Measurements from ENCODE around the gene ETS2.
A peak's percentile ranks its signal among the peaks of the same experiment; 100 is the strongest.

ETS2 gene

DNA sequence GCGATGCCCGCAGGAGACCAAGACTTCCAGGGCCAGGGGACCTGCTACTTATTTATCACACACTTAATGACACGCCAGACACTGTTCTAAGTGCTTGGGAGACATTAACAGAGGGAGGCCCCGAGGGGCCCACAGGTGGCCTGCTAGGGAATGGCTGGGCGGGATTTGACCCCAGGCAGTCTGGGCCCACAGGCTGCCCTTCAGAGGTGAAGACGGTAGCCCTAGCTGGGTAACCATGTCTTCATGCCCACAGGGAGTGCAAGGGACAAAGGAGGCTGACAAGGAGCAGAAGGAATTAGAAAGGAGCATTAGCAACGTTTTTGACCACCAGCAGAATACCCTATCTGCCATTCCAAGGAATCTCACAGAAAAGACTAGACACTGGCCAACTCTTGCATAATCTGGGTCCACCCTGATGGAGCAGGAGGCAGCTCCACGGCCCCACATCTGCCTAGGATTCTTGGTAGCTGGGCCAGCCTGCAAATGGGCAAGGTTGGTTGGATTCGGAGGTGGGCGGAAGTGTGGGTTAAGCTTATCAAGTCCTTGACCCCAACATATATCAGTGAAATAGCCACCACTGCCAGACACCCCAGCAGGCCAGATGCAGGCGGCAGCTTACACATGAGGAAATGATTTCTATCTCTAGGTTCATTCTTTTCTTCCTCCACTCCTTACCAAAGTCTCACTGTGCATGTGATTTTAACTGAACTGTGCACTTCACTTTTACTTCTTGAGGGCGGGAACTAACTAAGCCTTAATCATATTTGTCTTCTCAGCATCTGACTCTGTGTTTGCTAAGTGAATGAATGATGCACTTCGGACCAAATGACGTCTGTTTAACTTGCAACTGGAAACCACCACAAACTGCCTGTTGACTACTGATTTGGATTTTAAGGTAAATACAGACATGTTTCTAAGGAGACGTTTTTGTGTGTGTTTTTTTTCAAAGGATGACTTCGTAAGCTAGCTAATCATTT is 3.4 kb upstream of the ETS2 start:
- no peak for DNase-seq

DNA sequence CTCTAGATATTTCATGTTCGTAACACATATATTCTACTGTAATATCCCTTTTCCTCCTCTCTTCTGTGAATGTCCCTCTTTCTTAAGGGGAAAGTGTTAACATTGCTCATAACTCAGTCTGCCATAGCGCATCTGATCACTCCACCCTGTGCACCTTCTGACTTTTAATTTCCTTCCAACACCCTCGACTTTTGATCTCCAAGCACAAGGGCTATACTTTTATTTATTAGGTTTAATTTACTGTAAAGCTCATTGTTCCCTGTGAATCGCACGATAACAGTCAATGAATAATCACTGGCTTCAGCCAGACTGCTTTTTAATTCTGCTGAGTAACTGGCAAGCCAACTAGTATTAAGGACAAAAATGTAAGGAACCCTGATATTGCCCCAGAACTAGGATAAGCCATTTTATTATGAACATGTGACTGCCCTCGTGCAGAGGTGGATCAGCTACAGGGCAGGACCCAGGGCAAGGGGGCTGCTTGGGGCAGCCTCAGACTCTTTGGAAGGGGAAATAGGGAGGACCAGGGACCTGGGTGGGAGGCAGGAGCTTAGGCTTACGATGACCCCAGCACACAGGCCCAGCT is 2.6 kb upstream of the ETS2 start:
- DNase-seq, result no peak

DNA sequence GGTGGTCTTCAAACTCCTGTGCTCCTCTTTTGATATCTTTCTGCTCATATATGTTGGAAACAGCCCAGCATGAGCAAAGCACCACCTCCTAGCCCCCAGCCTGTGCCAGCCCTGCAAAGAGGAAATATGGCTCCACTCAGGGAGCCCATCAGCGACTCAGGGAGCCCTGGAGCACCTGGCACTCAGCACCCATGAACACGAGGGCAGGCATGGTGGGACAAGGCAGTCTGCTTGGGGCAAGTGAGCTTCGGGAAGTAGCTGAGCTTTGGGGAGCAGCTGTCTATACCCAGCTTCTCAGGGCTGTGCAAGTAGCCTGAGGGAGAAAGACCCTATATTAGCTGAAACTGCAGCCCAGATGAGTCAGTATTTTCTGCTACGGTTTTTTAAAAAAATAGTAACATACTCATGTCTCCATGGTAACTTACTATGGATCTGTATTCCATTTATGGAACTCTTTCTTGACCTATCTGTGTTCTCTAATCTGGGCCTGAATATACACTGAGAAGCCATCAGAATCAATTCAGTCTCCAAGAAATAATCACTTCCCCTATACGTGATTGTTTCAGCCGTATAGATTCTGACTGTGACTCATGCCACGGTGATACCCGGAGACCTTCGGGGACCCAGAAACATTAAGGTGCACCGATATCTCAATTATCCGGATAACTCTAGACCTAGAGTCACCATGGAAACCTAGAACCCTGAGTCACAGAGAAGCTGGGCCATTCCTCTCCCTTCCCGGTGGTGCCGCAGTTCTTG is 1.5 kb upstream of the ETS2 start:
- DNase-seq, result no peak

DNA sequence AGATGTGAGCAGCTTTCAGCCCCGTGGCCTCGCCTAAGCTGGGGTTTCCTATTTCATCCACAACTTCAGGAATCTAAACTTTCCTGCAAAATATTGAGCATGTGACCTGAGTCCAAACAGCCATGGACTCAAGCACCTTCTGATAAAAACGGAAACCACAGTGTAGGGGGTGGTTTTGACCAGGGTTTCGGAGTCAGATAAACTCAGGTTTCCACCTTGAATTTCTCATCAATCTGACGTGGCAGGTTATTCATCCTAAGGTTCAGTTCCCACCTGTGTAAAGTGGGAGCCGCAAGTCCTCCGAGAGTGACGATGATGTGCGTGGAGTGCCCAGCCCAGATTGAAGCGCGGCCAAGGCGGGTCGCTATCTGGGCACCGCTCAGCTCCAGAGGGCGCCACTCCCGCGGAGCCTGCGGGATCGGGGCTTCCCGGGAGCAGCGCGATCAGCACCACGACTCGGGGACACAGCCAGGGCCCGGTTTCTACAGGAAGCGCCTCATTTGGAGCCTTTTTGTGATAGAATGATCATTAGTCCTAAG is 871 bp upstream of the ETS2 start:
- peak; percentile 20 for DNase-seq

DNA sequence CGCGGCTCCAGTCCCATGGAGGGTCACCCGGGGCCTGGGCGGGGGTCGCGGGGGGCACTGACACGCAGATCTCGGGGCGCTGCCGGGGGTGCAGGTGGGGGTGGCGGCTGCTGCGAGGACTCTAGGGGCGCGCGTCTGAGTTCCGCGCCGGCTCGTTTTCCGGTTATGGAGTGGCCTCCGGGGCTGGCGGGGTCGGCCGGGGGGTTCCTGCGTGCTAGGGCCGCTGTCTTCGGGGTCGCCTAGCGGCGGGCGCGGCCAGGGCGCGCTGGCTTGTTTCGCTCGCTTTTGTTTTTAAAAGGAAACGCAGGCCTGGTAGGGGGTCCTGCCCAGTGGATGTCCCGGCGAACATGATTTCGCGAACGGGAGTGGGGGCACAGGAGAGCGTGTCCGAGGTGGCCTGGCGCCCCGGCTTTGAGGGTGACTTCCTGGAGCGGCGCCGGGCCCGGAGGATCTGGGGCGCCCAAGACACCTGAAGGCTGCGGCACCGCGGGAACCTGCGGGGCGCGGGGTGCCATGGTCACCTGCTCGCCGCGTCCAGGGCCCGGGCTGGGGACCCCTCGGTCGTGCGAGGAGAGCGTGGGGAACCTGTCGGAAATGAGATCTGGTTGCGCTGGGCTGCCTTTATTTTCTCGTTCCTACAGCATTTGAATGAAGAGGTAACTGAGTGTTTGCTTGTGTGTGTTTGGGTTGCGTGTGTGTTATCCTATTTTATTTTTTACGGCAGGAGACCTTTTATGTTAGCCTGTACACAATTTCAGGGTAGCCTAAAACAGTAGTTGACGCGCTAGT is 618 bp downstream of the ETS2 start:
- DNase-seq, result peak; percentile 41

DNA sequence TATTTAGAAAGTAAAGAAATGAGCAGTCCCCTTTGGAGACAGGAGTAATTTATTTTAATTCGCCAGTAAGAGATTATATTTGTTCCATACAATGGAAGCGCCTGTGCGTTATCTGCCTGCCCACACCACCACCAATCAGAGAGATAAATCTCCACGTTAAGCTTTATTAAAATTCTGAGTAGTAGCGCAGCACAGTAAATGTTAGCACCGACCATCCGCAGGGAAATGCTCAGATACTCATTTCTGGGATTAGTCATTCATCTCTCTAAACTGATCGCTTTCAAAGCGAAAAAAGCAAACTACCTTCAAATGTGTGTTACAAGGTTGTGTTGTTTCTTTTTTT is 1.2 kb downstream of the ETS2 start:
- no peak for DNase-seq

DNA sequence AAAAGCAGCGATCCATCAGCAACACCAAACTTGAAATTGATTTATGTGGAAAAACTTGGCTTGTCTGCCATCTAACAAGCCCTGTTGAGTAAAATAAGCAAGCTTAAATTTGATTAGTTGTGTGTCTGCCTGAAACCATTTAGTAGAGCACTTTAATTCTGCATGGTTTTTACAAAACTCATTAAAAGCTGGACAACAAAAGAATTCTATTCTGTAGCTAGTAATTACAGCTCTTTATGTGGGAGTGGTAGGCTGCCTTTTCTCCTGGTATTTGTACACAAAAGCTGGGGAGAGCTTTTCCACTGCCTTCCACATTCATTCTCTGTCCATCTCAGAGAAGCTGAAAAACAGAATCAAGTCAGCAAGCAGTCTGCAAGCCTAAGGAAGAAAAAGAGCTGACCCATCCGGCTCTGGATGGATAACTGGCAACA is 1.7 kb downstream of the ETS2 start:
- no peak for DNase-seq

DNA sequence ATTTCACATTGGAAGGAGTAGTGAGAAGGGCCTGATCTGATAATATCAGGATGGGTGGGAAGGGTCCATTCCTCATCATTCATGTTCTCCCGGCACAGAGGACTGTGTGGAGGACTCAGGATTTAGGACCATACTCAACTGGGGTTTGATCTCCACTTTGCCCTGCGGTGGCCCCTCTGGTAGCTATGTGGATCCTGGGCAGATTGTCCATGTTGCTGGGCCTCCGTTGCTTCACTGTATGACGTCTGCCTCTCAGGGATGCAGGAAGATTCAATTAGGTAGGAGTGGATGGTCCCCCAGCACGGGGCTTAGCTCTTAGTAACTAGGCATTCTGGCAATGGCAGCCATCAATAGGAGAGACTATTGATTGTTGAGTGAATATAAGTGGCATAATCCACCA is 2.3 kb downstream of the ETS2 start:
- DNase-seq, result no peak

DNA sequence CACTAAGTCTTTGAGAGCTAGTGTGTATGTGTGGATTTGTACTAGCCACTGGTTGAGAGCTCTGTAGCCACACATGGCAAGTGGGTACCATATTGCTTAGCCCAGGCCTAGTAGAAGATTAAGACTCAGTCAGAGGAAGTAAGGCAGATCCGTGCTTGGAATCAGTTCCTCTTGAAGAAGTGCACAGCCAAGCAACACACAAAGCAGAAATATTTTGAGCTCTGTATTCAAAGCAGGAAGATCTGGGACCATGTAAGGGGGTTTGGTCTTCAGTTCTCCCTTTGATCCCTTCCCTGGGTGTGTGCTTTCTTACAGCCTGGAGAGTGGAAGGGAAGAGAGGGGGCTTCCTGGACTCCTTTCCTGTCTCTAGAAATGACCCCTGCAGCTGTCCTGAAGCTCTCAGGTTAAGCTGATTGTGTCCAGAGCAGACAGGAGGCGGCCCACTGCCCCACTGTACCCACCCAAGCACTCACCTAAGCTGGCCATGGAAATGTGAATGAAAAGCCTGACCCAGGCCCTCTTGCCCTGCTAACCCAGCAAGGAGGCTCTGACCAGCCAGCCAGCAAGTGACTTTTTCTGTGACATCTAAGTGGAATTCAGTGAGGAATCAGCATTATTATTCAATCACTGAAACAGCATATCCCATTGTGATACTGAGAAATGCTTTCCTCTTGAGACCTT is 3.6 kb downstream of the ETS2 start:
- DNase-seq, result no peak

DNA sequence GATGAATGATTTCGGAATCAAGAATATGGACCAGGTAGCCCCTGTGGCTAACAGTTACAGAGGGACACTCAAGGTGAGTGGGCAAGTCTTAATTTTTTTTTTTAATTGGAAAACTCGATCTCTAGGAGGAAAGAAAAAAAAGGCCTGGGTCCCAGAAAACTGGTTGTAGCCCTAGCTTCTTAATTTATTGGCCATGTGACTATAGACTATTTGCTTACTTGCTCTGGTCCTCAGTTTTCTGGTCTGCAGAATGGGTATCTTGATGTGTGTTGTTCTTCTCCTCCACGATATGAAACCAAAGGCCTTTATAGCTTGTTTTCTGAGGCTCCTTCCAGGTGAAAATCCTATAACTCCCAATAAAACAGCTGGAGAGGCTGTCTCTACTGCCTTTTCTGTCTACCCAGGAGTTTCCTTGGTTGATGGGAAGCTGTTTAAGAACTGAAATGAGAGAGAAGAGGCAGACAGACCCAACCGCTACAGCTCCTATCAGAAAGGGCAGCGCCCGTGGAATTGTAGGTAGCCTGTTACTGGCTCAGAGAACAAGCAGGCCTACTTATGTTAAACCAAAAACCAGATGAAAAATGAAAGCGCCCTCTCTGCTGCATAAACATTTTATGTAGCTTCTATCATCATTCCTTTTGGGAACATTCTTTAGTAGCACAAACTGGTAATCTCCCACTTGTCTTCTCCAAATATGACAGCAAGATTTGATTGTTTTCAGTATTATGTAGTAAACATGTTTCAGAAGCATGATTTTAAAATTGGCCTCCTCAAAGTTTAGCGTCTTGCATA is 4.5 kb downstream of the ETS2 start:
- DNase-seq, result no peak

DNA sequence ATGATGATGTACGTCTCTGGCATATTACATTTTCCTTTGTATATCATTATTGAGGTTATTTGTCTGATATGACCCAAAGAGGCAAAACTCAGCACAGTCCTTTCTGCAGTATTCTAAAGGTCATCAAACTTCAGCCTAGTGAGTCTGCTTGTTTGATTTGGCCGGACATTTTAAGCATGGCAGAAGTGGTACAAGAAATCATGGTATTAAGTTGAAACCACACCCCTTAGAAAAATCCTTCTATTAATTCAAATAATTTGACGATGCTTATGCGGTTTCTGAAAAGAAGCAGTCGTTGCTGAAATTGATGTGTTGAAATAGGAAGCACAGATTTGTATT is 5.1 kb downstream of the ETS2 start:
- DNase-seq, result no peak

DNA sequence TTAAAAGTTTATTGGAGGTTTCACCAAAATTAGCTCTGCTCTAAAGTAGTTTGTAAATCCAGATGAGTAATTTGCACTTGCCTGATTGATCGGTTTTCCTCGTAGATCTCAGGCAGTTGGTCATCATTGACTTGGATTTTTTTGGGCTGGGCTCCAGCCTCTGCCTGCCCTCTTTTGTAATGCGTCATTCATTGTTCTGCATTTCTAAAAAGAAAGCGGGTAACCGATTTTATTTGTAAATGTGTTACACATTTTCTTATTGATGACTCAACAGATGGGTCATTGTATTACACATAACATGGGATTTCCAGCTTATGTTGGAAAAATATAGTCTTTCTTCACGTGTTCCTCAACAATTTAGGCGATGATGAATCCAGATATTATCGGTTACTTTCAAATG is 5.5 kb downstream of the ETS2 start:
- no peak for DNase-seq

DNA sequence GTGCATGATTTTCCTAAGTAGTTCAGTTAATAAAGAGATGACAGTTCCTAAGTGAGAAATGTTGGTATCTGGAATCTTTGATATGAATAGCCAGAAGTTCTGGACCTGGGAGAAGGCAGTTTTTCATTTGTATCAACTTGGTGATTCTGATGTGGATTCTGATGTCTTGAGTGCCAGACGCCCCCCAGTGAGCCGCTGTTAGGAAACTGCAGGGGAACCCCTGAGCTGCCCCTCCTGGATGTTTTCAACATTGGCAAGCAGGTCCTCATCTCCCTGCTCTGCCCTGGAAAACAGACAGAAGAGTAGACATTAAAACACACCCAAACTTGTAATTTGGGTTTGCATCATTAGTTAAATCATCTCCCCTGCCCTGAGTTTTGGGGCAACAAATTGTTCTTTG is 7.4 kb downstream of the ETS2 start:
- DNase-seq, result no peak

DNA sequence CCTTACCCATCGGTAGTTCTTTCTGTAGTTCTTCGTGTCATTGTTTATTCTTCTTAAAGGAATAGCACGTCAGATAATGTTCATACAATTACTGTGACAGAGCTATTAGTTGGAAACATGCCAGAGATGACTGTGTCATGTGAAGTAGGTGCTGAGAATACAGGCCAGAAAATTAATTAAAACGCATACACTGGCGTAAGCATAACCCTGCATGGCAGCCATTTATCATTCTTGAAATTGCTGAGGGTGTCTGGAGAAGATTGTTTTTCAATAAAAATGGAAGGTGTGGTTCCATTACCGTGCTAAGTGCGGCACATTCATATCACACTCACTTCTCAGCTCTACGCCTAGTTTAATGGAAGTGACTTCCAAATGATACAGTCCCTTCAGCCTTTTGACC is 7.8 kb downstream of the ETS2 start:
- DNase-seq, result no peak

DNA sequence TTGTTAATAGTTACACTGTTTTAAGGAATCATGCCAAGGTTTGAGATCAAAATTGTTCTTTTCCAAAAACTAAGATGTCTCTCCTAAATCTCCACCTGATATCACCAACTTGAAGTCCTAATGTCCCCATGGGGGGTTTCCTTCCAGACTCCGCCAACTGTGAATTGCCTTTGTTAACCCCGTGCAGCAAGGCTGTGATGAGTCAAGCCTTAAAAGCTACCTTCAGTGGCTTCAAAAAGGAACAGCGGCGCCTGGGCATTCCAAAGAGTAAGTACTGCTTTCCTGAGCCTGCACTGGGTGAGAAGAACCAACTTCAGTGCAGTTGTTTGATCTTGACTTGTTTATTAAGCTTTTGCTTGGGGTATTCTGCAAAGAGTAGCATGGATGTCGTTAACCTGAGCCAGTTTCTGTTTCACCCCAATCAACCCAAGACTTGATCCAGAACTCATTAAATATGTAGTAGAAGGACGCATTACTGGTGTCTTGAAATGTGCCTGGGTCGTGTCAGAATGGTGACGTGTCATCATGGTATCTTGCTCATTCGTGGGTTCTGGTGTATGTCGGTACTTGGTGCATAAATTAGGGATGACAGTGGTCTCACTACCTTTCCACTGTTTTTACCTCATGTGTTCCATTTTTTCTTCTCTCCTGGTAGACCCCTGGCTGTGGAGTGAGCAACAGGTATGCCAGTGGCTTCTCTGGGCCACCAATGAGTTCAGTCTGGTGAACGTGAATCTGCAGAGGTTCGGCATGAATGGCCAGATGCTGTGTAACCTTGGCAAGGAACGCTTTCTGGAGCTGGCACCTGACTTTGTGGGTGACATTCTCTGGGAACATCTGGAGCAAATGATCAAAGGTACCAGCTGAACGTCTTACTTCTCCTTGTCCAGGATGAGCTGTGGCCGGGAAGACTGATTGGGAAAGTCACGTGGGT is 8.7 kb downstream of the ETS2 start:
- DNase-seq, result no peak

DNA sequence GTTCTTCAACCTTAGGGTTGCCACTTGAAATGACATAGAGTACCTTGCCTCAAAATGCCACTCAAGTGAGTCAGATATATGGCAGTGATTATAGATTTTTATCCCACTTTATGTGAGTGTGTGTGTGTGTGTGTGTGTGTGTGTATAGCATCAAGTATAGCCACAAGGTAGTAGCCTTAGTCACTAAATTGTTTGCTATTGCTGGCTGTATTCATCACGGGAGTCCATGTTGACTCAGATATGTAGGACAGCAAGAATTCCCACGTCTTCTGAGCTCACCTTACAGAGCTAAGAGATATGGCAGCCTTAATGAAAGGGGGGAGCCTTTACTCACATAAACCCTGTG is 9.3 kb downstream of the ETS2 start:
- DNase-seq, result no peak

DNA sequence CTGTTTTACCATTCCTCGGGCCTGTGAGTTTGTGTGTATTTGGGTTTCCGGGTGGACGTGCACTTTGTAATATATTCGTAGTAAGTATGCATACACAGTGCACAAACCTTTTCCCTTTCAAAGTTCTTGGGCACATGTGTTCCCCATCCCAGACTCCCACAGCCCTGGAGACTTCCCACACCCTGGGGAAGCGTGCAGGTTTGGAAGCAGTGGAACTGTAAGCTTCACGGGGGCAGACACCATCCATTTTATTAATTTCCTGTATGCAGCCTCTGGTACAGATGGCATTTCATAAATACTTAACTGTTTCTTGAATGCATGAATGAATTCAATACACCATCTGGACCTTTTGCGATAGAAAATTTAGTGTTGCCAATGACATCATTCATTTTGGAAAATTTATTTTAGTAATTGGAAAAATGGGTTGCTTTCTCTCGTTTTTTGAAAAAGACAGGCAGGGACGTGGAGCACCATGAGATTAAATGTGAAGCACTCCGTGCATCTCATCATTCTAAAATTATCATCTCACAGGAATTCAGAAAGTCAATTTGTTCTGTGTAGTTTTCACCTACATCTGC is 10.8 kb downstream of the ETS2 start:
- DNase-seq, result no peak

DNA sequence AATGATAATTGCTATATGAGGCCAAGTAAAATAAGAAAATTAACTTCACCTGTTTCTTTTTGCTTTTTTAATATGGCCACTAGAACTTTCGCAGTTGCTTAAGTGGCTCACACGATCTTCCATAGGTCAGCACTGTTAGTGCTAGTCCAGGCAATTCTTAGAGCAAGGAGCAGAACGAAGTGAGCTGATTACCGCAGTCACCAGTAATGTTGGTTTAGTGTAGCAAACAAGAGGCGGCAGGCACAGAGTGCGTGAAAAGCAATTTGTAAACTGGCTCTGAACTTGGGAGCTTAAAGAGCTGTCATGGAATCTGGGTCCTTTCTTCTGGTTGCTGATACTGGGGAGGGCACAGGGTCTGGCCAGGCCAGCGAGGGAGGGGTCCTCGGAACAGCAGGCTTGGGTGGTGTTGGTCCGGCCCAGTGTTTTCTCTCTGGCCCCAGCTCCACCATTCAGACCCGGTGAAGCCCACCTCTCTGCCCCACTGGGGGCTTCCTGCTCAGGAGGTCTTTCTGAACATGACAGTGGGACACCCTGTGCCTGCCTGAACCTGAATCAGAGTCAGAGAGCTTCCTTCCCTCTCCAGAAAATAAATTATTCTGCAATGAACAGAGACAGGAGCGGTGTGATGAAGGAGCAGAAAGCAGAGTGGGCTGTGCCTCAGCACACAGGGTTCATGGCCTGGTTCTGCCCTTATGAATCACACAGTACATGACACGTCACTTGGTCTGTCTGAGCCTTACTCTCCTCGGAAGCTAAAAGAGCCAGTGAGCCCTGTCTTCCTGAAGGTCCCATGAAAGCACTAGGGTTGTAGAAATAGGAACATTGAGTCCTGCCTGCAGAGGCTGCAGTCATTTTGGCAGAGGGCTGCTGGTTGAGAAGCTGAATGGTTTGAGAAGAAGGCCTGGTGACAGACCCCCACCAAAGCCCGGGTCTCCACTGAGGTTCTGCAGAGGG is 11.9 kb downstream of the ETS2 start:
- DNase-seq, result no peak

DNA sequence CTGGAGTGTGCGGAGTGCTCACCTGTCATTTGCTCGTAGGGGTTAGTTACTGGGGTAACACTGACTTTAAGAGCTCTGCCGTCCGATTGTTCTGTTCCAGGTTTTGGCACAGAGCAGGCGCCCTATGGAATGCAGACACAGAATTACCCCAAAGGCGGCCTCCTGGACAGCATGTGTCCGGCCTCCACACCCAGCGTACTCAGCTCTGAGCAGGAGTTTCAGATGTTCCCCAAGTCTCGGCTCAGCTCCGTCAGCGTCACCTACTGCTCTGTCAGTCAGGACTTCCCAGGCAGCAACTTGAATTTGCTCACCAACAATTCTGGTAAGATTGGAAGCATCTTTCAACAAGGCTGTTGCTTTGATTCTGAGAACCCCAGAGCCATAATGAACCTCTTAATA is 12.6 kb downstream of the ETS2 start:
- DNase-seq, result no peak

Measured in CD4-positive, alpha-beta T cell treated with Interleukin-12 subunit alpha and Interleukin-12 subunit beta, for 1 hour (primary cell).